GM12874 (cell line): ENCODE results near the gene C14orf119.
A peak's percentile ranks its signal among the peaks of the same experiment; 100 is the strongest.

Experiments
- TF ChIP-seq, protein P1 (sequence below): IDR thresholded peaks from 2 replicates; pipeline ENCODE4 v1.5.1; 2011; ENCODE audit warnings: low read depth, mild to moderate bottlenecking, control low read depth, low read length, moderate library complexity; ENCODE audit not compliant: insufficient read depth

Gene C14orf119

DNA sequence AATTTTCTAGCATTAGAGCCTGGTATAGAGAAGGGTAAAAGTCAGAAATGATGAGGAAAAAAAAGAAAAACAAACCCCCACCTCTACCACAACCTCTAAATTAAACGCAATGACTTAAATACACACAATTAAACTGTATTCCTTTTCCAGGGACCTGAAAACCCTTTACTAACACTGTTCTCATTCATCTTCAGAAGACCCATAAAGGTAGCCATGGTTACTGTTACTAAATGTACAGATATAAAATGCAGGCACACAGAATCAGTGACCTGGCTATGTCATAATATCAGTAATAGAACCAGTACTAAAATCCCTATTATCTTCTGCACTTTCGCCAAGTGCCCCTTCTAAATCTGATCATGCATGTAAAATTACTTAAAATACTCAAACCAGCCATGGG lies 1.8 kb upstream of the C14orf119 start:
- TF ChIP-seq, protein P1, sequence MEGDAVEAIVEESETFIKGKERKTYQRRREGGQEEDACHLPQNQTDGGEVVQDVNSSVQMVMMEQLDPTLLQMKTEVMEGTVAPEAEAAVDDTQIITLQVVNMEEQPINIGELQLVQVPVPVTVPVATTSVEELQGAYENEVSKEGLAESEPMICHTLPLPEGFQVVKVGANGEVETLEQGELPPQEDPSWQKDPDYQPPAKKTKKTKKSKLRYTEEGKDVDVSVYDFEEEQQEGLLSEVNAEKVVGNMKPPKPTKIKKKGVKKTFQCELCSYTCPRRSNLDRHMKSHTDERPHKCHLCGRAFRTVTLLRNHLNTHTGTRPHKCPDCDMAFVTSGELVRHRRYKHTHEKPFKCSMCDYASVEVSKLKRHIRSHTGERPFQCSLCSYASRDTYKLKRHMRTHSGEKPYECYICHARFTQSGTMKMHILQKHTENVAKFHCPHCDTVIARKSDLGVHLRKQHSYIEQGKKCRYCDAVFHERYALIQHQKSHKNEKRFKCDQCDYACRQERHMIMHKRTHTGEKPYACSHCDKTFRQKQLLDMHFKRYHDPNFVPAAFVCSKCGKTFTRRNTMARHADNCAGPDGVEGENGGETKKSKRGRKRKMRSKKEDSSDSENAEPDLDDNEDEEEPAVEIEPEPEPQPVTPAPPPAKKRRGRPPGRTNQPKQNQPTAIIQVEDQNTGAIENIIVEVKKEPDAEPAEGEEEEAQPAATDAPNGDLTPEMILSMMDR, result no peak

DNA sequence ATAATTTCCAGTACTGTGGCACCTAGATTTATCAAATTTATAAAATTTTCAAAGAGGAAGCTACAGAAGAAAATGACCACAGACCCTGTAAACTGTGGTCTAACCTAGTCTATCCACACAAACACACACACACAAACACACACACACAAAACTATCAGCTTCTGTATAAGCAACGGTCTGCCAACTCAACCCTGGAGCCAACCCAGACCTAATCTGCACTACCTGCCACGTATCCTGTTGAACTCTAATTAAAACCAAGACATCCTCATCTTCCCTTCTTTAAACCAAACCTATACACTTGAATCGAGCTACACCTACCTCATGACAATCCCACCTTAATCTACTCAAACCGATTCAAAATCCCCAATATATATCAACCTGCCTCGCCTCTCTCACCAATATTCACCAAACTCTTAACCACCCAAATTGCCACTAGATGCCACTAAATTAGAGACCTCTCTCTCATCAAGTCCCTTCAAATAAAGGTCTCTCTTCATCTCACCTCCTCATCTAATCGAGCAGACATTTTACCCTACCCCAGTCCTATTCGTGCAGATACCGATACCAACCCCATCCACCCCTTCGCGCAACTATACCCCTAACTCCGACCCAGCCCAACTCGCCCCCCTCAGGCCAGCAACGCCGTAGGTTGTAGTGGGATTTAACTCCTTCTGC lies 1.2 kb upstream of the C14orf119 start:
- TF ChIP-seq, protein P1, result peak; percentile 29; the same call in 1 of the 2 replicates

DNA sequence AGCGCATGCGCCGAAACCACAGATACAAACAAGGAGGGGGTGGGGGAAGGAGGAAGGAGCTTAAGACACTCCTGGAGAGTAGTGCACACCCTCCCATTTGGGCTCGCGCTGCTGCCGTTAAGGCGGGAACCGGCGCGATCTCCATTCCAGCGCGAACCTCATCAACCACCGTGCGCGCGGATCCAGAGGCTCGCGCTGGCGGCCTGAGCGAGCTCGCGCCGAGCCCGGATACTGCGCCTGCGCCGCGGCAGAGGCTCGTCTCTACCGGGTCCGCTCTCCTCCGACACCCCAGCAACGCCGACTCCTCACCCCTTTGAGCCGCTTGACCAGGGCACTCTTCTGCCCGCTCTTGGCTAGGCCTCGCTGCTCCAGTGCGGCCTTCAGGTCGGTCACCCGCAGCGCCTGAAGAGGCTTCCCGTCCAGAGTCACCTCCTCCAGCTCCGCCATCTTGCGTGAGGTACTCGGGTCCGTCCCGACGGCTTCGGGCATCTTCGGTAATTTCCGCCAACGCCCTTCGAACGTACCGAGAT lies 574 bp upstream of the C14orf119 start, which contains the start of gene ACIN1:
Gene ACIN1 (minus strand): TSS at position 471 of the 530 bp plus-strand sequence. CDS start 24 bp downstream, at position 447.
- TF ChIP-seq, protein P1, result no peak

DNA sequence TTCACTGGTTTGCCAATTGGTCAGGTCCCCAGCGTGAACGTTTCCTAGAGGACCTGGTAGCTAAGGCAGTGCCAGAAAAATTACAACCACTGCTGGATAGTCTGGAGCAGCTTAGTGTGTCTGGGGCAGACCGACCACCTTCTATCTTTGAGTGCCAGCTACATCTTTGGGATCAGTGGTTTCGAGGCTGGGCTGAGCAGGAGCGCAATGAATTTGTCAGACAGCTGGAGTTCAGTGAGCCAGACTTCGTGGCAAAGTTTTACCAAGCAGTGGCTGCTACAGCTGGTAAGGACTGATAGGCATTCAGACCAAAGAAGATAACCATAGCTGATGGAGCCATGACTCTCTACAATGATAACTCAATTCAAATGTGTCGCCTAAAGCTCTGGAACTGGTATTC lies 2.5 kb downstream of the C14orf119 start:
- TF ChIP-seq, protein P1, result no peak

DNA sequence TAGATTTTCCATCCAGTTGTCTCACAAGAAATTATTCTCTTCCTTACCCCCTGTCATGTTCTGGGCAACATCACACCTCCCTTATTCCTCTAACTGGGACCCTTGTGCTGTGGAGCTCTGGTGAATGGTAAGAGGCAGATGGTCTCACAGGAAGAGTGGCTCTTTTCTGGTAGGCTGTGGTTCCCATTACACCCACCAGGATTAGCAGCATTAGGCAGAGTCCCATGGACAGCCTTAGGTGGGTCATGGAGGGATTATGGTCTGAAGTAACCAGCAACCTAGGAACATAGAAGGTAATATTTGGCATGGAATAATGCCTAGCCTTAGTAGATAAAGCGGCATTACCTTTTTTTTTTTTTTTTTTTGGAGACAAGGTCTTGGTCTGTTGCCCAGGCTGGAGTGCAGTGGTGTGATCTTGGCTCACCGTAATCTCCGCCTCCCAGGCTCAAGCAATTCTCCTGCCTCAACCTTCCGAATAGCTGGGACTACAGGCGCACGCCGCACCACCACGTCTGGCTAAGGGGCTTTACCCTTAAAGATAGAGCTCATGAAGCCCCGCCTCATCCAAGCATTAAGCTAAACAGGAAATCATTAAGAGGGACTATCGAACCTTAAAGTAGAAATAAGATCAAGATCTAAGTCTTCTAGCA lies 4.0 kb downstream of the C14orf119 start:
- TF ChIP-seq, protein P1, result no peak

DNA sequence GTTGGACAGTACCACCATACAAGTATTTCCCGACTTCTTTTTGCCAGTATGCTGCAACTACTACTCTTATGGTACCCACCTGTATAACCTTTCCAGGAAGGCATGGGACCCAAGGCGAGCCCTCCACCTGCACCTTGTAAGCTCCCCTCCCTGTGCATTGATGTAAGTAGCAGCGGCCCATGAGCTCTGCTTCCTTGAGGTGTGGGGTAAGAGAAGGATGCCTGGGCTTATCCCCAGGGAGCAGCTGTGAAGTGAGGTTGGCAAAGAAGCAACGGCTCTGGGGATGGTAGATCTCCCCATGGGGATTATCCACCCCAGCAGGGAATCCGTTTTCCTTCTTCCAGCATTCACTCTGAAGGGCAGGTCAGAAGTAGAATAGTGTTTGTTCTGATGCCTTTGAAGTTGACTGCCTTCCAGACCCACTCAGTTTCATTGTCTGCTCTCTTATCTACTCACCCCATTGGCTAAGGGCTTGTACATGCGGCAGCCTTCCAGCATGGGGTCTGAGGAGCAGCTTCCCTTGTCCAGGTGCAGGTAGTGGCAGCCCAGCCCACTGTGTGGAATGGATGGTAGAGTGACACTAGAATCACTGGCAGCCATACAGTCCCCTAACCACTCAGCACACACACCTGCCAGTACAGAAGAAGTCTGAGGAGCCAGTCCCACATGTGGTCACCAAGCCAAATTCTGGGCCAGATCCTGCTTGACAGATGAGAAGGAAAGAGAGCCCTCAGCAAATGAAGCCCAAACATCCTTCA lies 6.1 kb downstream of the C14orf119 start:
- TF ChIP-seq, protein P1, result no peak
